Measurements from ENCODE around the gene CDC42BPA. TPM values are rescaled to one million over a fixed set of nuclear protein-coding genes. Genes with fewer than 3 reads are reported as not detected.
A peak's percentile ranks its signal among the peaks of the same experiment; 100 is the strongest.

The CDC42BPA gene
- polyA plus RNA-seq, 1 donor (not counting 4 experiments of a cell fraction or from before 2014, with no cell fraction given), result 9.2 TPM

- no peaks in the 10 kb centered on the region for H3K9me1 ChIP-seq (ENCODE audit: control insufficient read depth, extremely low read depth, insufficient read depth, low read length)
- dilution Hi-C loops (cut with MboI; ENCODE audit: extremely low pct_ligation_motif_present, low sequenced_read_pairs), result no loop called here
- H3K4me1 ChIP-seq (ENCODE audit: control insufficient read depth, extremely low read depth, insufficient read depth, low read length), result peaks cover 2% of the 10 kb centered on the region
- no peak overlapping the region for H3K9ac ChIP-seq (ENCODE audit: control insufficient read depth, extremely low read depth, insufficient read depth, low read length)
- H3K27me3 ChIP-seq (ENCODE audit: control insufficient read depth, extremely low read depth, insufficient read depth, low read length), result no peaks in the 10 kb centered on the region
- peaks cover 21% of the 10 kb centered on the region for H3K79me2 ChIP-seq (ENCODE audit: control insufficient read depth, insufficient read depth, low read length)
- no peak overlapping the region for H3K4me3 ChIP-seq (ENCODE audit: control insufficient read depth in 2 of 3, extremely low read depth in 1 of 3, insufficient read depth in 2 of 3, low read depth in 1 of 3, low read length in 3 of 3)
- no peak for DNase-seq (ENCODE audit: low read depth, low spot score)
- H4K20me1 ChIP-seq (ENCODE audit: control insufficient read depth, extremely low read depth, insufficient read depth, low read length), result peaks cover 4% of the 10 kb centered on the region
- no peak for TF ChIP-seq EZH2 (IDR thresholded peaks at IDR 0.05; ENCODE audit: low read length)
- no peak for TF ChIP-seq CTCF (optimal IDR thresholded peaks at IDR 0.05 in 1 of 3, IDR thresholded peaks at IDR 0.05 in 1 of 3, conservative IDR thresholded peaks at IDR 0.05 in 1 of 3; ENCODE audit: extremely low read depth in 1 of 3, insufficient read depth in 2 of 3, low read length in 3 of 3)
- FAIRE-seq, result peak; percentile 48
- no peak overlapping the region for H3K4me2 ChIP-seq (ENCODE audit: control insufficient read depth, extremely low read depth, insufficient read depth, low read depth, low read length)
- no peaks in the 10 kb centered on the region for H3K9me3 ChIP-seq (ENCODE audit: control insufficient read depth, low read depth, low read length)
- no peak overlapping the region for H2AFZ ChIP-seq (ENCODE audit: control insufficient read depth, low read length)
- no peaks in the 10 kb centered on the region for H3K36me3 ChIP-seq (ENCODE audit: control insufficient read depth in 2 of 2, extremely low read depth in 1 of 2, insufficient read depth in 2 of 2, low read length in 2 of 2)
- H3K27ac ChIP-seq (ENCODE audit: control insufficient read depth, insufficient read depth, low read length), result no peak overlapping the region
Measured at GRCh38 chr1:227273557-227273956, 44.7 kb downstream of the CDC42BPA start.

GRCh38 chr1:227272428-227272827 lies 45.9 kb downstream of the CDC42BPA start:
- no peak overlapping the region for H3K9ac ChIP-seq (ENCODE audit: control insufficient read depth, extremely low read depth, insufficient read depth, low read length)
- H3K9me3 ChIP-seq (ENCODE audit: control insufficient read depth, low read depth, low read length), result no peaks in the 10 kb centered on the region
- dilution Hi-C loops (cut with MboI; ENCODE audit: extremely low pct_ligation_motif_present, low sequenced_read_pairs), result no loop called here
- no peaks in the 10 kb centered on the region for H3K27me3 ChIP-seq (ENCODE audit: control insufficient read depth, extremely low read depth, insufficient read depth, low read length)
- H3K9me1 ChIP-seq (ENCODE audit: control insufficient read depth, extremely low read depth, insufficient read depth, low read length), result no peaks in the 10 kb centered on the region
- H3K36me3 ChIP-seq (ENCODE audit: control insufficient read depth in 2 of 2, extremely low read depth in 1 of 2, insufficient read depth in 2 of 2, low read length in 2 of 2), result no peaks in the 10 kb centered on the region
- no peak overlapping the region for H3K4me3 ChIP-seq (ENCODE audit: control insufficient read depth in 2 of 3, extremely low read depth in 1 of 3, insufficient read depth in 2 of 3, low read depth in 1 of 3, low read length in 3 of 3)
- no peak overlapping the region for H3K4me2 ChIP-seq (ENCODE audit: control insufficient read depth, extremely low read depth, insufficient read depth, low read depth, low read length)
- peaks cover 2% of the 10 kb centered on the region for H3K4me1 ChIP-seq (ENCODE audit: control insufficient read depth, extremely low read depth, insufficient read depth, low read length)
- DNase-seq (ENCODE audit: low read depth, low spot score), result no peak
- H3K27ac ChIP-seq (ENCODE audit: control insufficient read depth, insufficient read depth, low read length), result no peak overlapping the region
- H2AFZ ChIP-seq (ENCODE audit: control insufficient read depth, low read length), result no peak overlapping the region
- no peak for FAIRE-seq
- H3K79me2 ChIP-seq (ENCODE audit: control insufficient read depth, insufficient read depth, low read length), result peaks cover 25% of the 10 kb centered on the region
- H4K20me1 ChIP-seq (ENCODE audit: control insufficient read depth, extremely low read depth, insufficient read depth, low read length), result peaks cover 4% of the 10 kb centered on the region
- TF ChIP-seq EZH2 (IDR thresholded peaks at IDR 0.05; ENCODE audit: low read length), result no peak

- no peaks in the 10 kb centered on the region for H3K36me3 ChIP-seq (ENCODE audit: control insufficient read depth in 2 of 2, extremely low read depth in 1 of 2, insufficient read depth in 2 of 2, low read length in 2 of 2)
- H3K9ac ChIP-seq (ENCODE audit: control insufficient read depth, extremely low read depth, insufficient read depth, low read length), result no peak overlapping the region
- H2AFZ ChIP-seq (ENCODE audit: control insufficient read depth, low read length), result no peak overlapping the region
- no peaks in the 10 kb centered on the region for H3K27me3 ChIP-seq (ENCODE audit: control insufficient read depth, extremely low read depth, insufficient read depth, low read length)
- H3K9me3 ChIP-seq (ENCODE audit: control insufficient read depth, low read depth, low read length), result no peaks in the 10 kb centered on the region
- no peak for TF ChIP-seq CTCF (optimal IDR thresholded peaks at IDR 0.05 in 1 of 3, IDR thresholded peaks at IDR 0.05 in 1 of 3, conservative IDR thresholded peaks at IDR 0.05 in 1 of 3; ENCODE audit: extremely low read depth in 1 of 3, insufficient read depth in 2 of 3, low read length in 3 of 3)
- TF ChIP-seq EZH2 (IDR thresholded peaks at IDR 0.05; ENCODE audit: low read length), result no peak
- H4K20me1 ChIP-seq (ENCODE audit: control insufficient read depth, extremely low read depth, insufficient read depth, low read length), result peaks cover 8% of the 10 kb centered on the region
- H3K79me2 ChIP-seq (ENCODE audit: control insufficient read depth, insufficient read depth, low read length), result peaks cover 27% of the 10 kb centered on the region
- H3K4me3 ChIP-seq (ENCODE audit: control insufficient read depth in 2 of 3, extremely low read depth in 1 of 3, insufficient read depth in 2 of 3, low read depth in 1 of 3, low read length in 3 of 3), result no peak overlapping the region
- dilution Hi-C loops (cut with MboI; ENCODE audit: extremely low pct_ligation_motif_present, low sequenced_read_pairs), result no loop called here
- no peaks in the 10 kb centered on the region for H3K9me1 ChIP-seq (ENCODE audit: control insufficient read depth, extremely low read depth, insufficient read depth, low read length)
- FAIRE-seq (no peak), DNase-seq (ENCODE audit: low read depth, low spot score) (no peak)
- H3K4me1 ChIP-seq (ENCODE audit: control insufficient read depth, extremely low read depth, insufficient read depth, low read length), result peaks cover 2% of the 10 kb centered on the region
- no peak overlapping the region for H3K4me2 ChIP-seq (ENCODE audit: control insufficient read depth, extremely low read depth, insufficient read depth, low read depth, low read length)
- no peak overlapping the region for H3K27ac ChIP-seq (ENCODE audit: control insufficient read depth, insufficient read depth, low read length)
Measured at GRCh38 chr1:227270554-227270953, 47.7 kb downstream of the CDC42BPA start.
